T follicular helper cell (primary cell): Measurements from ENCODE around the gene CFAP92.

ENCODE experiments used
- DNase-seq: peaks from one replicate; pipeline ENCODE4 v3.0.0-alpha.2; 2020; ENCODE audit warnings: low read depth

CFAP92 gene

GRCh38 chr3:129007792-129008191 is 13.9 kb upstream of the CFAP92 start:
- no peak for DNase-seq

GRCh38 chr3:129006864-129007263 is 13.0 kb upstream of the CFAP92 start:
- DNase-seq, result no peak

- no peak for DNase-seq
These were observed 11.8 kb upstream of the CFAP92 start for GRCh38 chr3:129005526-129006303.

GRCh38 chr3:129004639-129005295 is 10.9 kb upstream of the CFAP92 start:
- DNase-seq, result no peak

- DNase-seq, result peak; percentile 42
These were observed 9.8 kb upstream of the CFAP92 start for GRCh38 chr3:129003578-129004112.

GRCh38 chr3:129002573-129003569 is 9.0 kb upstream of the CFAP92 start:
- DNase-seq, result no peak

GRCh38 chr3:129001806-129002572 is 8.1 kb upstream of the CFAP92 start:
- no peak for DNase-seq

GRCh38 chr3:129001101-129001805 is 7.4 kb upstream of the CFAP92 start, which contains the start of gene EFCC1:
EFCC1 (plus strand) TSS chr3:129001304; CDS start chr3:129001629, 325 bp downstream.
- DNase-seq, result no peak

GRCh38 chr3:129000742-129001100 is 6.8 kb upstream of the CFAP92 start:
- DNase-seq, result no peak

GRCh38 chr3:128999102-128999501 is 5.2 kb upstream of the CFAP92 start:
- DNase-seq, result no peak

- DNase-seq, result no peak
These were observed 4.7 kb upstream of the CFAP92 start for GRCh38 chr3:128998561-128998960.

- DNase-seq, result no peak
These were observed 3.7 kb upstream of the CFAP92 start for GRCh38 chr3:128997486-128998133.

GRCh38 chr3:128996726-128997125 is 2.9 kb upstream of the CFAP92 start:
- no peak for DNase-seq

GRCh38 chr3:128996200-128996599 is 2.3 kb upstream of the CFAP92 start:
- no peak for DNase-seq

GRCh38 chr3:128995737-128996136 is 1.9 kb upstream of the CFAP92 start:
- no peak for DNase-seq

GRCh38 chr3:128994581-128995546 is 988 bp upstream of the CFAP92 start:
- DNase-seq, result no peak

GRCh38 chr3:128994173-128994512 is 267 bp upstream of the CFAP92 start:
- DNase-seq, result no peak

- no peak for DNase-seq
These were observed 883 bp downstream of the CFAP92 start for GRCh38 chr3:128992926-128993460.
